Colonic mucosa (tissue), 4 donors: ENCODE data around the gene ABLIM2. TPM values are rescaled to one million over a fixed set of nuclear protein-coding genes. Genes with fewer than 3 reads are reported as not detected.

Experiments
- DNase-seq: peaks from one replicate; pipeline ENCODE4 v3.0.0-alpha.2; 2020
- H3K27ac ChIP-seq: fragments of 200-600 bp; one replicate; pipeline ENCODE4 v1.8.0; 2021
- H3K27me3 ChIP-seq: fragments of 200-600 bp; one replicate; pipeline ENCODE4 v1.8.0; 2021
- H3K36me3 ChIP-seq: fragments of 200-600 bp; one replicate; pipeline ENCODE4 v1.8.0; 2021
- H3K4me1 ChIP-seq: fragments of 200-600 bp; one replicate; pipeline ENCODE4 v1.8.0; 2021; ENCODE audit warnings: mild to moderate bottlenecking
- H3K4me3 ChIP-seq: fragments of 200-600 bp; one replicate; pipeline ENCODE4 v1.8.0; 2021
- H3K9ac ChIP-seq, 2 donors: one replicate each; pipeline ENCODE4 v1.7.0; 2013; ENCODE audit warnings: control low read depth in 2 of 2, low read depth in 2 of 2, low read length in 2 of 2
- H3K9me3 ChIP-seq: fragments of 200-600 bp; one replicate; pipeline ENCODE4 v1.8.0; 2021
- intact Hi-C: fragments of 100-400 bp; cut with DNase I; formaldehyde crosslinking; loops from one replicate; pipeline ENCODE4 v1.14.1; 2022
- total RNA-seq, 2 donors: library from RNA; stranded (reverse); fragmentation: NEBNext Ultra II Directional in 1 of 2; extraction: Animal tissue kit (Norgen Biotek cat#: 25700) in 1 of 2; gene quantifications; one replicate each; pipeline ENCODE4 v1.2.1, GENCODE V29; 2021
- TF ChIP-seq, protein P1 (sequence below): fragments of 200-600 bp; IDR thresholded peaks from one replicate; pipeline ENCODE4 v1.8.0; 2022; ENCODE audit warnings: antibody characterized with exemption, mild to moderate bottlenecking
- donor health status: healthy.
- donor health status: DM: no; HTN: no; CAD: no.
- donor health status: DM: no; HTN: no; CAD: no.

The ABLIM2 gene
- total RNA-seq, 2 donors from 2014 or later: 11.1 to 11.5 TPM

DNA sequence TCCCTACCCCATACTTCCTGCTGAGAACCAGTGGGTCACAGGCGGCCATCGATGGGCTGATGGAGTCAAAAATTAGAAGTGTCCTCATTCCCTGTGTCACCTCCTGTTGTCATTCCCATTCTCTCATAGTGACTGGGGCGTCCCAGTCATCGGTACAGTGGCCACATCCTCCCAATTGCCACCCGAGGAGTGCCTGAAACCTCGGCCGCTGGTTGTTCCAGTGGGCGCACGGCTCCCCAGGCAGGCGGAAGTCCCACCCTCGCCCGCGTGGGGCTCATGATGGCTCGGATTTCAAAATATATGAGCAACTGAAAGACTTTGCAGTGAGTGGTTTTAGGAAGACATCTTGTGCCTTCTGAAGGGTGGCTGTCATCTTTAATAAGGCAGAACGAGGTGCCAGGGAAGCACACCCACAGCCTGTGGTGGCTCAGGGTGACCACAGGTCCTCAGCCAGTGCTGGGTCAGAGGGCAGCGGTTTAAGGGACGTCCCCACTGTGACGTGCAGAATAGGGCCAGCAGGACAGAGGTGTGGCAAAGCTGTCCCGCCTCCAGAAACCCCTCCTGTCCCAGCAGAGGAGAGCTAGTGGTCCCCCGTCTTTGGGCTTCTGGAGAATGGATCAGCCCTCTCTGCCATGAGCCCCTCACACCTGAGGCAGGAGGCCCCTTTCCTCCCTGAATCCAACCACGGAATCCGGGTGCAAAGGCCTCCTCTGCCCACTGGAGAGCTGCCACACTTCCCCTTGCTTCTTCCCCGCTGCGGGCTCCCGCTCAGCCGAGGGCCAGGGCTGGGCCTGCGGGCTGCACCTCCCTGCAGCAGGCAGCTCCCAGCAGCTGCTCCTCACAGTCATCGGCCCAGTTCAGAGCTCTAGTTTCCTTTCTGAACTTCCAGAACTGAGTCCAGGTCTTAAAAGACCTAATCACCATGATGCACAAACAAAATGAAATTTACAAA is 90.4 kb downstream of the ABLIM2 start:
- Histone ChIP-seq H3K9ac (no peak overlapping the region), H3K27me3 (no peaks in the 10 kb centered on the region), H3K4me1 (no peaks in the 10 kb centered on the region), H3K27ac (no peak overlapping the region), H3K36me3 (no peaks in the 10 kb centered on the region), H3K9me3 (no peaks in the 10 kb centered on the region), H3K4me3 (no peak overlapping the region)
- no peak for DNase-seq
- intact Hi-C loops: no loop called here
- TF ChIP-seq, protein P1, sequence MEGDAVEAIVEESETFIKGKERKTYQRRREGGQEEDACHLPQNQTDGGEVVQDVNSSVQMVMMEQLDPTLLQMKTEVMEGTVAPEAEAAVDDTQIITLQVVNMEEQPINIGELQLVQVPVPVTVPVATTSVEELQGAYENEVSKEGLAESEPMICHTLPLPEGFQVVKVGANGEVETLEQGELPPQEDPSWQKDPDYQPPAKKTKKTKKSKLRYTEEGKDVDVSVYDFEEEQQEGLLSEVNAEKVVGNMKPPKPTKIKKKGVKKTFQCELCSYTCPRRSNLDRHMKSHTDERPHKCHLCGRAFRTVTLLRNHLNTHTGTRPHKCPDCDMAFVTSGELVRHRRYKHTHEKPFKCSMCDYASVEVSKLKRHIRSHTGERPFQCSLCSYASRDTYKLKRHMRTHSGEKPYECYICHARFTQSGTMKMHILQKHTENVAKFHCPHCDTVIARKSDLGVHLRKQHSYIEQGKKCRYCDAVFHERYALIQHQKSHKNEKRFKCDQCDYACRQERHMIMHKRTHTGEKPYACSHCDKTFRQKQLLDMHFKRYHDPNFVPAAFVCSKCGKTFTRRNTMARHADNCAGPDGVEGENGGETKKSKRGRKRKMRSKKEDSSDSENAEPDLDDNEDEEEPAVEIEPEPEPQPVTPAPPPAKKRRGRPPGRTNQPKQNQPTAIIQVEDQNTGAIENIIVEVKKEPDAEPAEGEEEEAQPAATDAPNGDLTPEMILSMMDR: no peak

GRCh38 chr4:8067274-8067936 is 91.2 kb downstream of the ABLIM2 start:
- DNase-seq: no peak
- Histone ChIP-seq H3K27ac (no peak overlapping the region), H3K4me3 (no peak overlapping the region), H3K27me3 (no peaks in the 10 kb centered on the region), H3K9me3 (no peaks in the 10 kb centered on the region), H3K4me1 (no peaks in the 10 kb centered on the region), H3K9ac (no peak overlapping the region), H3K36me3 (no peaks in the 10 kb centered on the region)
- intact Hi-C loops: no loop called here
- TF ChIP-seq, protein P1: no peak

DNA sequence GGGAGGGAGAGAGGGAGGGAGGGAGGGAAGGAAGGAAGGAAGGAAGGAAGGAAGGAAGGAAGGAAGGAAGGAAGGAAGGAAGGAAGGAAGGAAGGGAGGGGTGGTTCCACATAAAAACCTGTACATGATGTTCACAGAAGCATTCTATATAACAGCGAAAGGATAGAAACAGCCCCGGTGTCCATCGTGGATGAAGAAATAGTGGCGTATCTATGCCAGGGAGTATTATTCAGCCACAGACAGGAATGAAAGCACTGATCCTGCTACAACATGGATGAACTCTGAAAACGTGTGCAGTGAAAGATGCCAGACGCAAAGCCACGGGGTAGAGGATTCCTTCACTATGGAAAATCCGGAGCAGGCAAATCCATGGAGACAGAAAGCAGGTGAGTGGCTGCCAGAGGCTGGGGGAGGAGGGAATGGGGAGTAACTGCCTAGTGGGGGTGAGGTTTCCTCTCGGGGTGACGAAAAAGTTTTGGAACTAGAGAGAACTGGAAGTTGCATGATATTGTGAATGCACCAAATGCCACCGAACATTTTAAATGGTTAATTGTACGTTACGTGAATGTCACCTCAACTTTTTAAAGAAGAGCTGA is 92.2 kb downstream of the ABLIM2 start:
- Histone ChIP-seq H3K27ac (no peak overlapping the region), H3K9ac (no peak overlapping the region), H3K4me3 (no peak overlapping the region), H3K4me1 (no peaks in the 10 kb centered on the region), H3K36me3 (no peaks in the 10 kb centered on the region), H3K27me3 (no peaks in the 10 kb centered on the region), H3K9me3 (no peaks in the 10 kb centered on the region)
- TF ChIP-seq, protein P1: no peak
- intact Hi-C loops: no loop called here
- no peak for DNase-seq

DNA sequence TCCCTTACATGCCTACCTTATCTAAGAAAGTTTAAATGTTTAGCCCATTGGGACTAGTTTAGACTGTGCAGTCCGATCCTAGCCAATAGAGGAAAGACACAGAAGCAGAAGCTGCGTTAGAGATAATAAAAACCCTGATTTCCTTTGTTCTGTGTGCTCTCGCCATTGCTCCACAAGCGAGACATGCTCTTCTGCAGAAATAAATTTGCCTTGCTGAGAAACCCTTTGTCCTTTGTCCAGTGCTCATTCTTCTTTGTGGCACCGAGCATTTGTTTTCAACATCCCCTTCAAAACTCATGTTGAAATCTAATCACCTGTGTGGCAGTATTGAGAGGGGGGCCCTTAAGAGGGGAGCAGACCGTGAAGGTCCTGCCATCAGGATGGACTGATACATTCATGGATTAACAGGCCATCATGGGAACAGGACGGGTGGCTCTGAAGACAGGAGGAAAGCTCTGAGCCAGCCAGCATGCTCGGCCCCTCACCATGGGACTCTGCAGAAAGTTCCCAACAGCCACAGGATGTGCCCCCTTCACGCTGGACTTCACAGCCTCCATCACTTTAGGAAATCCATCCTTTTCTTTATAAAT is 94.5 kb downstream of the ABLIM2 start:
- DNase-seq: no peak
- H3K27ac ChIP-seq: no peak overlapping the region
- no peaks in the 10 kb centered on the region for H3K27me3 ChIP-seq
- H3K9ac ChIP-seq: no peak overlapping the region
- no peaks in the 10 kb centered on the region for H3K4me1 ChIP-seq
- no peaks in the 10 kb centered on the region for H3K36me3 ChIP-seq
- H3K4me3 ChIP-seq: no peak overlapping the region
- TF ChIP-seq, protein P1: no peak
- no peaks in the 10 kb centered on the region for H3K9me3 ChIP-seq
- intact Hi-C loops: no loop called here

DNA sequence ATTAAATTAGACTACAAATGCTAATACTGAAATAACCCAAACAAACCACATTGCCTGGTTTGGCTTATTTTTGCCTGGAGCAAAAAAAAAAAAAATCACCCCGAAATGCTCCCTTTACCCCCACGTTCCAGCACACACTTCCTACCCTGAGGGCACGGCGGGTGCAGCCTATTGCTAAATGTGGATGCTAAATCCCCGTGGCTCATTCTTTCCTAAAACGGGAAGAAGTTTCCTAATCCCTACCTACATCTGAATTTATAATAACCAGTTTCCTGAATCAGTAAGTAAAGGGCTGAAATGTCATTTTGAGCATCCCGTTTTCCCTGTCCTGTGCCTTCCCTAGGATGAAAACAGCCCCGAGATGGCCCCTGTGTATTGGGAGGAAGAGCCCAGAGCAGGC is 97.0 kb downstream of the ABLIM2 start:
- TF ChIP-seq, protein P1: no peak
- Histone ChIP-seq H3K4me1 (no peaks in the 10 kb centered on the region), H3K27me3 (no peaks in the 10 kb centered on the region), H3K36me3 (no peaks in the 10 kb centered on the region), H3K9me3 (no peaks in the 10 kb centered on the region), H3K4me3 (no peak overlapping the region), H3K27ac (no peak overlapping the region), H3K9ac (no peak overlapping the region)
- intact Hi-C loops: no loop called here
- DNase-seq: no peak
